Esophagus squamous epithelium (tissue), 5 donors: ENCODE measurements around the gene FOLR2. TPM values are rescaled to one million over a fixed set of nuclear protein-coding genes. Genes with fewer than 3 reads are reported as not detected.

ENCODE experiments used
- DNase-seq: peaks from one replicate; lab custom pipeline; 2025; lab: John Stamatoyannopoulos, UW
- H3K27ac ChIP-seq, 4 donors: fragments of 200-600 bp; sonication (generic); one replicate each; pipeline ENCODE4 v1.5.1; 2016 to 2019; ENCODE audit warnings: mild to moderate bottlenecking in 1 of 4
- H3K27me3 ChIP-seq, 4 donors: fragments of 200-600 bp; sonication (generic); 1 replicate in 3 of 4; 2 replicates in 1 of 4; pipeline versions ENCODE4 v1.5.1 to v1.6.0; 2017 to 2021; ENCODE audit warnings: antibody characterized with exemption in 1 of 4
- H3K36me3 ChIP-seq, 3 donors: fragments of 200-600 bp; sonication (generic); one replicate each; pipeline ENCODE4 v1.5.1; 2016 to 2019
- H3K4me1 ChIP-seq, 3 donors: fragments of 200-600 bp; sonication (generic); one replicate each; pipeline ENCODE4 v1.5.1; 2017 to 2019
- H3K4me3 ChIP-seq, 4 donors: fragments of 200-600 bp; sonication (generic); 1 replicate in 3 of 4; 2 replicates in 1 of 4; pipeline ENCODE4 v1.5.1; 2016 to 2019; ENCODE audit warnings: mild to moderate bottlenecking in 2 of 4, moderate library complexity in 1 of 4
- H3K9me3 ChIP-seq, 3 donors: fragments of 200-600 bp; sonication (generic); one replicate each; pipeline ENCODE4 v1.5.1; 2016 to 2019
- POLR2A ChIP-seq, 4 donors: fragments of 450-650 bp; IDR thresholded peaks; one replicate each; pipeline ENCODE4 v1.6.1; 2017; ENCODE audit warnings: antibody characterized with exemption in 4 of 4, mild to moderate bottlenecking in 4 of 4, moderate library complexity in 3 of 4
- WGBS, 2 donors: methylation state at CpG; one replicate each; pipeline ENCODE4 v1.1.5; 2018; 5-methylcytosine and 5-hydroxymethylcytosine counted together
- intact Hi-C: fragments of 100-400 bp; cut with DNase I; formaldehyde crosslinking; loops from one replicate; pipeline ENCODE4 v1.15.0; 2022
- total RNA-seq, 4 donors: library from RNA; depleted of rRNA; stranded (reverse); fragments of >200 nt; gene quantifications; one replicate each; pipeline ENCODE4 v1.1.0, GENCODE V29; 2016
- TF ChIP-seq, protein P1 (sequence below), 6 experiments: fragments of 450-650 bp in 4 of 6; fragments of 200-600 bp in 2 of 6; sonication (generic) in 2 of 6; IDR thresholded peaks; one replicate each; pipeline ENCODE4 v1.5.1; 2016 to 2019; ENCODE audit warnings: antibody characterized with exemption in 6 of 6, mild to moderate bottlenecking in 4 of 6, moderate library complexity in 4 of 6
- donor health status: DM: yes; HTN: yes; CAD: no.

The FOLR2 gene
- total RNA-seq, 4 donors from 2014 or later = 1.7 to 41.6 (median 9.1) TPM; not detected in 1

DNA sequence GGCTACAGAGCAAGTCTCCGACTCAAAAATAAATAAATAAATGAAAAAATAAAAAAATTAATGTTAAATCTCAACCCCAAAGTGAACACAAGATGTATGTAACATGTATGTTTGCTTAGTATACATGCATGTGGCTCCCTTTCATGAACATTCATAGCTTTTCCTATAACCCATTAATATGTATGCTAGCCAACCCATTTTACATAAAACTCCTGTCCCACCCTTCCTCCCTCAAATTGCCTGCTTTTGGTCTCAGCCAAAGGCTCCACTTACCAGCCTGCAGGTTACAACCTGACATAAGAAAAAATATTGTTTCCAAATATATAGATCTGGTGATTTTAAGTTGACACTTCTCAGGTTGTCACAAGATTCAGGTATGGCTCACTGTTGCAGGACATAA lies 28.3 kb upstream of the FOLR2 start:
- Histone ChIP-seq H3K27ac (no peak overlapping the region), H3K27me3 (no peaks in the 10 kb centered on the region)
- 83 to 94% methylated on average over 1 of the region's 1 CpG for WGBS, 2 donors

DNA sequence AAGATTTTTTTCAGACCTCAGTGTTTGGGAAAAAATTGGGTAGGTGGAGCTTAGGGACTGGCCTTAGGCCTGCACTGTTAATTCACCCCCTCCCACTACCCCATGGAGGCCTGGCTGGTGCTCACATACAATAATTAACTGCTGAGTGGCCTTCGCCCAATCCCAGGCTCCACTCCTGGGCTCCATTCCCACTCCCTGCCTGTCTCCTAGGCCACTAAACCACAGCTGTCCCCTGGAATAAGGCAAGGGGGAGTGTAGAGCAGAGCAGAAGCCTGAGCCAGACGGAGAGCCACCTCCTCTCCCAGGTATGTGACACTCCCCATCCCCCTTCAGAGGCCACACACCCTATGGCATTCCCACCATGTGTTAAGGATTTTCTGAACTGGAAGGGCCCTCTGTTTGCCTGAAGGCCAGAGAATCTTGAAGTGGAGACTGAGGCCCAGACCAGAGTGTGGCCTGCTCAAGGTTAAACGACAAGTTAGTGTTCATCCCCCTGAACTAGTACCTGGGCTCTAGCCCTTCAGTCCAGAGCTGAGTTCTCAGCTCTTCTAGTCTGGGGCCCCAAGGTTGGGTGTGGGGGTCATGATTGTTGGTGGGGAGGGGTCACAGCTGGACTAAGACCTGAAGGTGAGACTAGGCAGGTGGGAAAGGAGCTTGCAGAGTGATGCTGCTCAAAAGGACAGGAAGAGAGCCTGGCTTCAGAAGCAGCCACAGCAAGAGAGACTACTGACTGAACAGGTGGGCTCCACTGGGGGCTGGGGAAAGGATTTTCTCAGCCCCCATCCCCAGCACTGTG lies 26.9 kb upstream of the FOLR2 start:
- TF ChIP-seq, protein P1, sequence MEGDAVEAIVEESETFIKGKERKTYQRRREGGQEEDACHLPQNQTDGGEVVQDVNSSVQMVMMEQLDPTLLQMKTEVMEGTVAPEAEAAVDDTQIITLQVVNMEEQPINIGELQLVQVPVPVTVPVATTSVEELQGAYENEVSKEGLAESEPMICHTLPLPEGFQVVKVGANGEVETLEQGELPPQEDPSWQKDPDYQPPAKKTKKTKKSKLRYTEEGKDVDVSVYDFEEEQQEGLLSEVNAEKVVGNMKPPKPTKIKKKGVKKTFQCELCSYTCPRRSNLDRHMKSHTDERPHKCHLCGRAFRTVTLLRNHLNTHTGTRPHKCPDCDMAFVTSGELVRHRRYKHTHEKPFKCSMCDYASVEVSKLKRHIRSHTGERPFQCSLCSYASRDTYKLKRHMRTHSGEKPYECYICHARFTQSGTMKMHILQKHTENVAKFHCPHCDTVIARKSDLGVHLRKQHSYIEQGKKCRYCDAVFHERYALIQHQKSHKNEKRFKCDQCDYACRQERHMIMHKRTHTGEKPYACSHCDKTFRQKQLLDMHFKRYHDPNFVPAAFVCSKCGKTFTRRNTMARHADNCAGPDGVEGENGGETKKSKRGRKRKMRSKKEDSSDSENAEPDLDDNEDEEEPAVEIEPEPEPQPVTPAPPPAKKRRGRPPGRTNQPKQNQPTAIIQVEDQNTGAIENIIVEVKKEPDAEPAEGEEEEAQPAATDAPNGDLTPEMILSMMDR (IDR thresholded peaks at IDR 0.05) = no peak
- TF ChIP-seq POLR2A (IDR thresholded peaks at IDR 0.05) = no peak
- no peak for DNase-seq
- H3K4me1 ChIP-seq = no peaks in the 10 kb centered on the region
- peaks cover 0 to under 1% (median 0%) of the 10 kb centered on the region in 4 donors for H3K27me3 ChIP-seq
- no peaks in the 10 kb centered on the region for H3K36me3 ChIP-seq
- 67% methylated on average over 1 of the region's 3 CpGs; no CpG with 5 or more reads in 1 of the 2 donors for WGBS, 2 donors
- intact Hi-C loops = no loop called here
- no peak overlapping the region for H3K27ac ChIP-seq
- no peak overlapping the region for H3K4me3 ChIP-seq
- no peaks in the 10 kb centered on the region for H3K9me3 ChIP-seq

More for the DNA sequence above, 28.3 kb upstream of the FOLR2 start:
- no peak for DNase-seq
- intact Hi-C loops = no loop called here
- peaks cover 0 to 8% (median 6%) of the 10 kb centered on the region in 3 donors for H3K4me1 ChIP-seq
- TF ChIP-seq, protein P1 (IDR thresholded peaks at IDR 0.05) = no peak
- no peak for TF ChIP-seq POLR2A (IDR thresholded peaks at IDR 0.05)
- H3K36me3 ChIP-seq = no peaks in the 10 kb centered on the region
- H3K4me3 ChIP-seq = no peak overlapping the region
- no peaks in the 10 kb centered on the region for H3K9me3 ChIP-seq

DNA sequence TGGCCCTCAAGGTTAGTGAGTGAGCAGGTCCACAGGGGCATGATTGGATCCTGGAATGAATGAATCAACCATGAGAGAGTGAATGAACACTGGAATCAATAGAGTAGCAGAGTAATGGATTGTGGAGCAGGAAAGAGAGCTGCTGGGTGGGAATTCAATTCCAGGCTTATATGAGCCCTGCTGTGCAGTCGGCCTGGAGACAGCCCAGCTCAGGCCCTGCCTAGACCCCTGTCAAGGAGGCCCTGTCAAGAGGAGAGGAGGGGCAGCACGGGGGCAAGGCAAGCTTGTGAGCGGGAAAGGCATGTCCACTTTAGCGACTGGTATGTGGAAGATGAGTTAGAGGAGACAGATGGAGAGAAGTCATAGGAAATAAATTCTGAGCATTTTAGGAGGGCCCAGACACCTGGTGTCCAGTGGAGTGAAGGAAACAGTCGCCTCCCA lies 25.9 kb upstream of the FOLR2 start:
- Histone ChIP-seq H3K27me3 (peaks cover 0 to 10% (median 0%) of the 10 kb centered on the region in 4 donors), H3K9me3 (no peaks in the 10 kb centered on the region), H3K4me3 (no peak overlapping the region), H3K4me1 (no peaks in the 10 kb centered on the region), H3K27ac (no peak overlapping the region), H3K36me3 (no peaks in the 10 kb centered on the region)
- intact Hi-C loops = no loop called here
- 74 to 78% methylated on average over 5 of the region's 5 CpGs for WGBS, 2 donors
- no peak for DNase-seq
- no peak for TF ChIP-seq POLR2A (IDR thresholded peaks at IDR 0.05)
- TF ChIP-seq, protein P1 (IDR thresholded peaks at IDR 0.05) = no peak

DNA sequence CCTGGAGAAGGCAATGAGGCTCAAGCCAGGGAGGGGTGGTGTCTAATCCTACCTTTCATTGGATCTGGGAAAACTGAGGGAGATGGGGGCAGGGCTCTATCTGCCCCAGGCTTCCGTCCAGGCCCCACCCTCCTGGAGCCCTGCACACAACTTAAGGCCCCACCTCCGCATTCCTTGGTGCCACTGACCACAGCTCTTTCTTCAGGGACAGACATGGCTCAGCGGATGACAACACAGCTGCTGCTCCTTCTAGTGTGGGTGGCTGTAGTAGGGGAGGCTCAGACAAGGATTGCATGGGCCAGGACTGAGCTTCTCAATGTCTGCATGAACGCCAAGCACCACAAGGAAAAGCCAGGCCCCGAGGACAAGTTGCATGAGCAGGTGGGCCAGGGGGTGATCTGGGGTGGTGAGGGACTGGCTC lies 24.6 kb upstream of the FOLR2 start, which contains the start of gene FOLR1:
FOLR1 (plus strand) TSS at position 180 of the 421 bp plus-strand sequence; CDS start at position 214, 34 bp downstream.
- H3K27ac ChIP-seq = no peak within 1 kb of the TSS
- no peaks in the 10 kb centered on the region for H3K4me1 ChIP-seq
- no peak within 1 kb of the TSS for H3K4me3 ChIP-seq
- DNase-seq = no peak
- WGBS, 2 donors = 79 to 100% methylated on average over 1 to 4 of the region's 5 CpGs
- TF ChIP-seq POLR2A (IDR thresholded peaks at IDR 0.05) = no peak
- TF ChIP-seq, protein P1 (IDR thresholded peaks at IDR 0.05) = no peak
- intact Hi-C loops = no loop called here
- H3K9me3 ChIP-seq = no peaks in the 10 kb centered on the region
- no peaks in the 10 kb centered on the region for H3K36me3 ChIP-seq
- peaks cover 0 to 12% (median 0%) of the 10 kb centered on the region in 4 donors for H3K27me3 ChIP-seq
